GM19395 (cell line): ENCODE results near the gene IL16.
"Not testable (repeated sequence)": the region's sequence is repeated elsewhere in the genome, so short reads cannot be mapped to it uniquely, and the experiment has no call there.

ENCODE experiments used
- ATAC-seq: cut with Tn5 transposase; IDR thresholded peaks from one replicate; pipeline ENCODE4 v1.9.1; 2021; ENCODE audit warnings: mild to moderate bottlenecking, moderate library complexity; ENCODE audit not compliant: unreplicated experiment

IL16 gene

DNA sequence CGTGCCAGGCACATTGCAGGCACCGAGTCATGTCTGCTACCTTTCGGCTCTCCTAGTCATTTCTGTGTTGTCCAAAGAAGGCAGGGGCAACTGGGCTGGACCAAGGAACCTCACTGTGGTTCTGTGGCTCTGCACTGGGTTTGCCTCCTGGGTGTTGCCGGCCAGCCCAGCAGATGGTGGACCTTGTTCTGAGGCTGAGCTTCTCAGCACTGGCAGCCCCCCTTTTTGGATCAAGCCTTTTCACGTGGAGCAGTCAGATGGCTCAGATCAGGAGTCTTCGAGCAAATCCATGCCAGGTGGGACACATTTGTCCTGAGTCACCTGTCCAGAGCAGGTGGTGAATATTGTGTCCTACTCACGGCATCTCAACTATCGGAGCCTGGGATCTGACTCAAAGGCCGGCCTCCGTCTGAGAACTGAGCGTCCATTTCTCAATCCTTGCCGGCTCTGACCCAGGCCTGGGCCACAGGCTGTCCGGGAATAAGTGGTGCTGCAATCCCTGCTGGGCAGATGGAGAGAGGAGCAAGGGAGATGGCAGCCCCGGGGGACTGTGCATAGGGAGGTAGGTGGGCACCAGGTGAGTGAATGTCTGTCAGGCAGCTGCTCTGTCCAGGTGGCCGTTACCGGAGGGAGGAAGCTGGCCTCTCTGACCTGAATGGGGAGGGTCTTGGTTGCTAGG is at the start of gene IL16:
IL16 (plus strand) TSS at position 304 of the 679 bp plus-strand sequence. CDS start 28,521 bp downstream, outside the sequence.
- no peak for ATAC-seq

DNA sequence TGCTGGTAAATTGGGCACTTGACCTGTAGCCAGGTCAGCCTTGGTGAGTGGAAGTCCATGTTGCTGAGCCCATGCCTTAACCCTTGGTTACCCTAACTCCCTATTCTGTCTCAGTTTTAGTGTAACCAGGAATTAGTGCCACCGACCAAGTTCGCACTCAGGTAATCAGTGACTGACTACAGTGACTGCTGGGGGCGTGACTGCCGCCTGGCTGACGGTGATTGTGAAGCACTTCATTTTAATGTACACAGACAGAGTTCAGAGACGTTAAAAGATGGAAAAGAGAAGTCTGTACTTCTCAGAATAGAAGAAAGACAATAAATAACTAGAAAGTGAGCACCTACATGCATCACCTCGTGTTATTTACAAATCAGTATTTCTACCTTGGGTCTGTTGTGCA is 45.3 kb upstream of the IL16 start:
- no peak for ATAC-seq

DNA sequence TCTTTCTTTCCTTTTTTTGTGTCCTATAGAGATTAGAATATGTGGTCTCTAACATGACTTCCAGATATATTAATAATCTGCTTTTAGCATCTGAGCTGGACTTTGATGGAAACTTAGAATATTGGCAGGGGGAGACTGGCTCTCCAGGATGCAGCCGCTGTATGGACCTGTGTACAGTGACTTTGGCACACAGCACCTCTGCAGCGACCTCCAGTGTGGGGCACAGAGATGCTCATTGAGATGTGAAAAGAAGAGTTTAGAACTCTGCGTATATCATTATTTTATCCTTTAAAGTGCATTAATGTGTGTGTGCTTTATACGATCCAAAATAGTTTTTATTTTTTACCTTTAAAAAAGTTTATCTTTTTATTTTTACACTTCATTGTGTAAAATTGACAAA is 44.3 kb upstream of the IL16 start:
- ATAC-seq = no peak

DNA sequence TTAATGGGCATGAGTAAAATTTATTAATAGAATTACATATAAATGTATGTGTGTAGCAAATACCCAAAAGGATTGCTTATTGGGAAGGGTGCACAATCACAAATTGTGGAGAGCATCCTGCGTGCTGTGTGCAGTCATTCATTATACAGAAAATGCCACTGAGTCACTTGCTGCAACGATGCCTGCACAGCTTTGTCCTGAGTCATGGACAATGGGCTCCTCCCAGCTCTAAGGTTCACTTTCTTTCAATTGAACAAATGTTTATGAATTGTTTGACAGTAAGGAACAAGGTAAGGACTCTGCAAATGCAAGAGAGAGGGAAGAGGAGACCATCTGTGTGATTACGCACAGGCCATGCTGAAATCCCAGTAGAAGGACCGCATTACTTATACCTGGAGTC is 43.9 kb upstream of the IL16 start:
- ATAC-seq = no peak

DNA sequence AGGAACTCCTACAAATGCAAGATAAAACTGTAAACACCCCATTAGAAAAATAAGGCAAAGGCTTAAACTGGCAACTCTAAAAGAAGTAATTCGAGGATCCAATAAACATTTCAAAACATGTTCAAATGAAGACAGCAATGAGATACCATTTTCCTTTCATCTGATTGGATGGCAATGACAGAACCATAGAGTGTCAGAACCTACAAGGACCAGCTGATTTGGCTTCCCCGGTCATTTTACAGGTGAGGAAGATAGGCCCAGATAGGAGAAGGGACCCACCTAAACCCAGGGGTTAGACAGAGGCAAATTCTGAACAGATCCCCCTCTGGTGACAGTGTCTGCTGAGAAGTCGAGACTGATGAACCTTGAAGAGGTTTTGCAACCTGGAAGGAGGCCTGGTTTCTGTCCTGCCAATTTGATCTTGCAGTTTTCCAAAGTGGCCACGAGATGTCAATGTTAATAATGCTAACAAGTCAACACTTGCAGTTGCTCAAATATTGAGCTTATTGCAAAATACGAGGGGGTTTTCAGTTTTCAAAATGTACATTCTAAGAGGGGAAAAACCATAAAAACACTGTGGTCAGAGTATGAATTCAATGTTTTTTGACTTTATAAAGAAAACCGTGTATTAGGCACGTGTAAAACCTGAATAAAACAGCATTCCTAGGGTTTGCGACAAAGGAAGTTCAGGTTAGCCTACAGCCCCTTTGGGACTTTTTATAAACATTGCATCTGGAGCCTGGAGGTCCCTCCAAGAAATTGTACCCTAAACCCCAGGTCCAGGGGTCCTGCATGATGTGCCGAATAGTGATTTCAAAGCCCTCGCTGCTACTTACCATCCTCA is 41.1 kb upstream of the IL16 start:
- peak; percentile 66 for ATAC-seq

DNA sequence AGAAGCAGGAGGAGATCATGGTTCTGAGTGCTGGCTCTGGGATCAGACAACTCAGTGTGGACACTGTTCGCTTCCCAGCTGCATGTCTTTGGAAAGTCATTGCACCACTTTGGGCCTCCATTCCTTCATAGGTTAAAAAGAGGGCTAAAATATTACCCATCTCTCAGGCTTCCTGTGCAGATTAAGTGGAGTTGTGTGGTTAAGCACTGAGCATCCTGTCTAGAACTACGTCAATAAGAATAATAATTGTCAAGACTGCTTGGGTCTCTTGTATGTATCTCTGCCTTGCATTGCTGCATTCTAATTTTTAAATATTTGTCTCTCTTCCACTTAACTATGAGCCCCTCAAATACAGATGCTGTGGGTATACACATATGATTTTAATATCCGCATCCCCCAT is 40.4 kb upstream of the IL16 start:
- ATAC-seq = no peak

DNA sequence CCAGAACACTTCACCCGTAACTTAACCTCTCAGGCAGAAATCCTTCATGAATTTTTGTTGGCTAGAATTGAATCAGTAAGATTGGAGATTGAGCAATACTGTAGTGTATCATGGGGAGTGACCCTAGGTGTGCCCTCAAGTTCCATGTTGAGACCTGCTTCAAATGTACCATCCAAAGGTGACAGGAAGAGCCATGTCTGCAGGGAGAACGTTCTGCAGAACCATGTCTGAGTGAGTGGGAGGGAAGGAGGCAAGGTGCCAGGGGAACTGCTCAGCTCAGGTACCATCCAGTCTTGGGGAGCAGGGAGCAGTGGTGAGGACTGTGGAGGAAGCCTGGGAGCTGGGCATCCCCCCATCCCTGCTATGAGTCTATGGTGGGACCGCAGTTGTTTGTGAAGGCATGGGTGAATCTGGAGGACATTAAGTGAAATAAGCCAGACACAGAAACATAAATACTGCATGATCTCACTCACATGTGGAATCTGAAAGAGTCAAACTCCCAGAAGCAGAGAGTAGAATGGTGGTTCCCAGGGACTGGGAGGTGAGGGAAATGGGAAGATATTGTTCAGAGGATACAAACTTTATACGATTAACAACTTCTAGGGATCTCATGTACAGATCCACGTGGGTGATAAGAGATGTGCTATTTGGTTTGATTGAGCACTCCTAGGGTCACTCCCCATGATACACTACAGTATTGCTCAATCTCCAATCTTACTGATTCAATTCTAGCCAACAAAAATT is 39.3 kb upstream of the IL16 start:
- ATAC-seq = no peak

DNA sequence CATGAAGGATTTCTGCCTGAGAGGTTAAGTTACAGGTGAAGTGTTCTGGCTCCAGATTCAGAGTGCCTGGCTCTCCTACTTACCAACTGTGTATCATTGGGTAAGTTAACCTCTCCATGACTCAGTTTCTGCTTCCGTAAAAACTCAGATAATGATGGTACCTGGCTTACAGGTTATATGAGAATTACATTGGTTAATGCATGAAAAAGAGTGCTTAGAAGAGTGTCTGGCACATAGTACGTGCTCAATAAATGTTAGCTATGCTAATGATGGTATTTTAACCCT is 38.8 kb upstream of the IL16 start:
- no peak for ATAC-seq

DNA sequence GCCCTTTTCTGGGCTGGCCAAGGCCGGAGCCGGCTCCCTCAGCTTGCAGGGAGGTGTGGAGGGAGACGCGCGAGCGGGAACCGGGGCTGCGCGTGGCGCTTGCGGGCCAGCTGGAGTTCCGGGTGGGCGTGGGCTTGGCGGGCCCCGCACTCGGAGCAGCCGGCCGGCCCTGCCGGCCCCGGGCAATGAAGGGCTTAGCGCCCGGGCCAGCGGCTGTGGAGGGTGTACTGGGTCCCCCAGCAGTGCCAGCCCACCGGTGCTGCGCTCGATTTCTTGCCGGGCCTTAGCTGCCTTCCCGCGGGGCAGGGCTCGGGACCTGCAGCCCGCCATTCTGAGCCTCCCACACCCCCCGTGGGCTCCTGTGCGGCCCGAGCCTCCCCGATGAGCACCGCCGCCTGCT is 38.1 kb upstream of the IL16 start:
- not testable (repeated sequence) for ATAC-seq

DNA sequence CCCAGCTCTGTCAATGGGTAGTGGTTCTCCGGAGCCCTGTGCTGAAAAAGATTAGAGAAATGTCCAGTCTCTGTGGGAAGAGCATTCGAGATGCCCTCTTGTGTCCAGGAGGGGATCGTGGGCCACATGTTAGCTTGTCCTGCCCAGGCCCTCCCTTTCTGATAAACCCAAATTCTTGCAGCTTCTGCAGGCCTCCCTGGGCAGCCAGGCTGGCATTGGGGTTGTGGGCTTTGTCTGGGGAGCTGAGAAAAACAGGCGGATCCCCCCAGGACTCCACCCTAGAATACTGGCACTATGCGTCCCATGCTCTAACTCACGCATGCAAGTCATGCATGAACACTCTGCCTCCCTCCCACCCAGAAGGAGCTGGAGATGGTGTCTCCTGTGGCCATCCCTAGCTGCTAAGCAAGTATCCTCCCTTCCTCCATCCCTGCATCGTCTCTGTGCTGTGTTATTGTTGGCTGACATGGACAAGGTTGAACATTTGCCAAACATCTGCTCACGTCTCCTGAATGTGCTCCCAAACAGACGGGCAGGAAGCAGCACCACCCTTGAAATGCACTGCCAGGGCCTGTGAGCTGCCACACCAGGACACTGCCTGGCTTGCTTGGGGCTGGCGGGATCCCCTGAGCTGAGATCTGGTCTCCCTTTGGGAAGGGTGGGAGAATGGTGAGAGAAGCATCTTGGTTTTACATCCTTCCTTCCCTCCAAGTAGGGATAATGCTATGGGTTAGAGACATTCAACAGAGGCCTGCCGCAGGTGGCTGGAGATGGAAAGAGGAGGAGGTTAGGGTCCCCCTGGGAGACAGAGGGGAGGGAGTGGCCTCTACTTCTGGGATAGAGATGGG is 36.1 kb upstream of the IL16 start:
- no peak for ATAC-seq

DNA sequence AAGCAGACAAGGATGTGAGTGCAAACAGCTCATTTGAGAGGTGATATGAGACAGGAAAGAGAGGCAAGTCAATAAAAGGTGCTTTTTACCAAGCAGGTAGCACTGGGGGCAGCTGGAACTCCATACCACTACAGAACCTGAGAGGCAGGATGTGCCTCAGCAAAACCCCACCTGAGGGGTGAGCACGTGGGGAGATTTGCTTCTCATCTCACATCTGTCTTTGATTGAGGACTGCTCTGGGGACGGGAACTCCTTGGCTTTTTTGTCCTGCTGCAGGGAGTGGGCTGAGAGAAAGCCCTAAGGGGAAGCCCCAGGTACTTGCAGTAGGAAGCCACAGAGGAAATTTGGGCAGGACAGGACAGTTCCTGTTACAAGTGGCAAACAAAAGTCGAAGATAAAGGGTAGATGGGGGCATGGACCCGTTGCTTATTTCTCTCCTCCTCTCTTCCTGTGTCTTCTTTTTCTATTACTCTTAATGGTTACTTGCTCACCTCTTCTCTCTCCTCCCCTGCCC is 35.5 kb upstream of the IL16 start:
- ATAC-seq = no peak

DNA sequence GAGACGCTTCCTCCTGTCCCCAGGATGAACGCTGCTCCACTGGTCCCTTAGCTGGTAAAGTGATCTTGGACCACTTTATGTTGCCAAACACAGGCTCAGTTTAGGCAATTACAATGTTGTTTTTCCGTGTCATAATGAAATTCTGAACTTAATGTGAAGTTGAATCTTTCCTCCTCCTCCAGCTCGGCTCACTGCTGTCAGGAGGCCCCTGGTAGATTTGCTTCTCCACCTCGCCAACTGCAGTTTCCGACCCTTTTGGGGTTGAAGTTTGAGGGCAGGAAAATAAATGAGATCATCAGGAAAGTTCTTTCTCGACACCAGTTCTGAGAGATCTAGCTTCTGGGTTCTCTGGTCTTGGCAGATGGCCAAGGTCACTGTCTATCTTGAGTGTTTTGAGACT is 34.8 kb upstream of the IL16 start:
- ATAC-seq = no peak

DNA sequence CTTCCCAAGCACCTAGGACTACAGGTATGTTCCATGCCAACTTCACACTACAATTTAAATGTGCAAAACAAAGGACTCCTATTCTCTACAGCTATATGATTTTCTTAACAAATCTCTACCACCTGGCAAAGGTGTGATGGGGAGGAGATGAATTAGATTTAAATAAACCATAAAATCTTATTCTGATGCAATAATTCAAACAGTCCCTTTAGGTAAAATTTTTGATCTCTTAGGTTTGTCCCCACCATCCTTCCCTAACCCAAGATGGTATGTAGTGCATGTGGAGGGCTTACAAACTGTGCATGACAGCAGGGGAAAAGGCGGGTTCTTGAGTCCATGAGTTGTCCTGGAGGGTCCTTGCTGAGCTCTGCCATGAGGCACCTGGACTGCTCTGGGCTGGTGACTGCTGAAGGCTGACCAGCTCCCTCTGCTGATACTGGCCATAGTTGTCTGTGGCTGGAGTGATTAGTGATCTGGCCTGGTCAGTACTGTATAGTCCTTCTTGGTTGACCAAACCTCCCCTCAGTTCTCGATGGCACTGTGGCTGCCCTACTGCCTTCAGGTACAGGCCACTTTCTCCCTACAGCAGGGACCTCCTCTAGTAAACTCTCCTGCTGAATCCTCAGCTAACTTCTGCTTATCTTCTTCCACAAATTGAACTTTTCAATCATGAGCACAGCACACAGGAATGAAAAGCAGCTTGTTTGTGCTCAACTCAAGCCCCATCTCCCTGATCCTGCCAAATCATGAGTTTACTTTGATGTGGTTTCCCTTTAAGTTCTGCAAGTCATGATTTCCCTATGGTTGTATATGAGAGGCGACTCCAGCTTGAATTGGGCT is 32.5 kb upstream of the IL16 start:
- ATAC-seq = no peak

DNA sequence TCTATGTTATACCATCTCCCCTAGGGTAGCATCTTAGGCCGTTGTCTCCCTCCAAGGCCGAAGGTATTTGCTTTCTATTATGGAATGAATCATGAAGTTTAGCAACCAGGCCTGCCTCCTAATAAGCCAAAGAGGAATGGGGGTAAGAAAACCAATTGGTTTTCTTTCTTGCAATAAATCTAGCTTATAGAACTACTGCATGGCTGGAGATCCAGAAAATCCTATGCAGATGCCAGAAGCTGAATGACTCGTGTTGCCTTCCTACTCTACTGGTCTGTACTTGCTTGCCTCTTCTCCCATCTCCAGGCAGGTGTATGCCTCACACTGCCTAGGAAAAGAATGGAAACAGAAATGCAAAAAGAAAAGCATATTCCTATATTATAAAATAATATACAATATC is 31.1 kb upstream of the IL16 start:
- ATAC-seq = no peak

DNA sequence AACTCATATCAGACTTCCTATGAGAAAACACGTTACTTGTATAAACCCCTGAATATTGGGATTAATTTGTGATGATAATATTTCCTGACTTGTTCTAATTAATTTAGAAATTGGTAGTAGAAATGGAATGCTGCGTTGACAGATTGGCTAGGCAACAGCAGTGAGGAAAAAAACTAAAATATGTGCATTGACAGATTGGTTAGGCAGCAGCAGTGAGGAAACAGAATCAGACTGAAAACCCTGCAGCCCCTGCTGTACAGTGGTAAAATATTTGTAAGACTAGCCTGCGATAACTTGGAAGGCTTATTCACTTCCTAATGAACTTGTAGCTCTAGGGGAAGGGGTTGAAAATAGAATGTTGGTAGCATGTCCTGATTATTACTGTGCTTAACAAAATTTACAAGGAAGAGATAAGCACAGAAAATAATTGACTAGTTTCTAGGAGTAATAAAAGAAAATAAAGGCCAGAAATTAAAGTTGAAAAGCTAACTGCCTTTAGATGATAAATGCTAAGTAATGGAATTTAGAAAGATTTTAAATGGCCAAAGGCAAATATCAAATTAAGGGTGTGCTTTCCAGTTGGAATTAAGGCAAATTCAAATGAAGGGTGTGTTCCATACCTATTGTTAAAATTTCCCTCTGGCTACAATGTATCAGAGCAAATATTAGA is 29.9 kb upstream of the IL16 start:
- no peak for ATAC-seq

DNA sequence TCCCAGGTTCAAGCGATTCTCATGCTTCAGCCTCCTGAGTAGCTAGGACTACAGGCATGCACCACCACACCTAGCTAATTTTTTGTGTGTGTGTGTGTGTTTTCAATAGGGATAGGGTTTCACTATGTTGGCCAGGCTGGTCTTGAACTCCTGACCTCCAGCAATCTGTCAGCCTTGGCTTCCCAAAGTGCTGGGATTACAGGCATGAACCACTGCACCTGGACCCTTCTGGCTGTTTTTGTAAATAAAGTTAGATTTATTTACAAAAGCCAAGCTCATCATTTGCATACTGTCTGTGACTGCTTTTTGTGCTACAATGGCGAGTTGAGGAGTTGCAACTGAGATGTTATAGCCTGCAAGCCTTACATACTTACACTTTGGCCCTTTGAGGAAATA is 28.6 kb upstream of the IL16 start:
- ATAC-seq = no peak

DNA sequence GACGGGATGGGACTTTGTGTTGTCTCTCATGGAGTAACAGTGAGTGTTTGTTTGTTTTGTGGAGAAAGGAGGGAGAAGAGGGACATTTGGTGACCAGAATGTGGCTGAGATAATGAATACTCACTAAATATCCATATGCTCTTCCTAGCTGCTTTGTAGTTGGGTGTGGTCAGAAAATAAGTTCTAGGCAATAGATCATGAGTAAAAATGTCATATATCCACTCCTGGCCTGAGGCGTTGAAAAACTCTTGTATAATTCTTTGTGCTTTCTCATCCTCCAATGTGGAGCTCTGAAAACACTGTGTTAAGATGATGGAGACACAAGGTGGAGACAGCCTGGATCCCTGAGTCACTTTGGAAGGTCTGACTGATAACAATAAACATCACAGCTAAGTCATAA is 28.0 kb upstream of the IL16 start:
- no peak for ATAC-seq

DNA sequence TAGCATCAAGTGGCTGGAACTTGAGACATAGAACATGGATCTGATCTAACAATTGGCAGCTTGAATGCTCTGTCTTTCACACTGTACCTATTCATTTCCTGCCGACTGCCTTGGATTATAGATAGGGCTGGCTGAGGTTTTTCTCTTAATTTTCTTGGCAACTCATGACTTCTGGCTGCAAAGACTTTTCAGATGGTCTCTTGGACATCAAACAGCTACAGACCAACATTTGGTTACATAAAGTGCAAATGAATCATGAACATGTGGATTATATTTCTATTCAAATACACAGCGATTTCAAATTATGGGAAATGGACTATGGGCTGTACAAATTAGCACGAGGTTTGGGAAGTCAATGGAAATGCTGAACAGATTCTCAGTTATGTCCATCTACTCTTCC is 26.2 kb upstream of the IL16 start:
- no peak for ATAC-seq

DNA sequence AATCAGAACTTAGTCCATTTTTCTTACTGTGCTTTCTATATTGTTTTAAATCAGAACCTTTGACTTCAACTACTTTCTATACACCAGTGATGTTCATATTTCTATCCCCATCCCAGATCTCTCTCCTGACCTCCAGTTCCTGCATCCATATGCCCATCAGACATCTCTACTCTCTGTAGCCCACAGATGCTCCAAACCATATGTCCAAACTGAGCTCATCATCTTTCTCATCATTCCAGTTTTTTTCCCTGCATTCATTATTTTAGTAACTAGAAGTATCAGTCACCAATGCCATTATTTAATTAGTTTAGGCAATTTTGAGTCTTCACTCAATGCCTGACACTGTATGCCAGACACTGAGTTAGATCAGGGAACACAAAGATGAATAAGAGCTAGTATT is 25.4 kb upstream of the IL16 start:
- ATAC-seq = no peak
